HG03095 (cell line): ENCODE measurements around the gene SORCS2.

ENCODE experiments used
- ATAC-seq: cut with Tn5 transposase; IDR thresholded peaks from one replicate; pipeline ENCODE4 v1.9.1; 2021; ENCODE audit warnings: moderate library complexity; ENCODE audit not compliant: unreplicated experiment

Gene SORCS2

GRCh38 chr4:7333801-7334421 lies 141.6 kb downstream of the SORCS2 start:
- ATAC-seq, result no peak

DNA sequence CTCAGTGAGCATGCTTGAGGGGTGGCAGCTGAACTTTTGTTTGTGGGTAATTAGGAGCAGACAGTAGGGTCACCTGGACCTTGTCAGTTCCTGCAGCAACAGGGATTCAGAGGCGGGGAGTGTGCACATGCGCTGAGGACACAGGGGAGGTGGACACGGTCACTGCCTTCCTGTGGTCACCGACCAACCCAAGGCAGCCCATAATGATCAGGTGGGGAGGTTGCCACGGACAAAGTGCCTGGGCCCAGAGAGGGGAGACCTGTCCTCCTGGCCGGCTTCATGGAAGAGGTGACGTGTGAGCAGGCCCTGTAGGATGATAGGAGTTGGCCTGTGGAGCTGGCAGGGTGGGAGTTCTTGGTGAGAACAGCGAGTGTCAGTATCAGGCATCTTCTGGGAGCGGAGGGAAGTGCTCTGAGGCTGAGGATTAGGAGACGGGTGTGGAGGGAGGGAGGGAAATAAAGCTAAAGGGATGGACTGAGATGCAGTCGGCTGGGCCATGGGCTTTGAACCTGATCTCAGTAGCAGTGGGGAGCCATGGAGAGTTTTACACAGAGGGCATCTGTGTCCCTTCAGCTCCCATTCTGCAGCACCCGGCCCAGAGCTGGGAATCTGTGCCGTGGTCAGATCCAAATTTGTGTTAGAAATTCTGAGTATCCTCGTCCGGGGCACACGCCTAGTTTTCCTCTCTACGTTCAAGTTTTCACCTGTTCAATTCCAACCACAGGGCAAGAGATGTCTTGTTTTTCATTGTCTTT lies 142.4 kb downstream of the SORCS2 start:
- ATAC-seq, result no peak

- ATAC-seq, result no peak
Observed at GRCh38 chr4:7335344-7336066, 143.2 kb downstream of the SORCS2 start.

DNA sequence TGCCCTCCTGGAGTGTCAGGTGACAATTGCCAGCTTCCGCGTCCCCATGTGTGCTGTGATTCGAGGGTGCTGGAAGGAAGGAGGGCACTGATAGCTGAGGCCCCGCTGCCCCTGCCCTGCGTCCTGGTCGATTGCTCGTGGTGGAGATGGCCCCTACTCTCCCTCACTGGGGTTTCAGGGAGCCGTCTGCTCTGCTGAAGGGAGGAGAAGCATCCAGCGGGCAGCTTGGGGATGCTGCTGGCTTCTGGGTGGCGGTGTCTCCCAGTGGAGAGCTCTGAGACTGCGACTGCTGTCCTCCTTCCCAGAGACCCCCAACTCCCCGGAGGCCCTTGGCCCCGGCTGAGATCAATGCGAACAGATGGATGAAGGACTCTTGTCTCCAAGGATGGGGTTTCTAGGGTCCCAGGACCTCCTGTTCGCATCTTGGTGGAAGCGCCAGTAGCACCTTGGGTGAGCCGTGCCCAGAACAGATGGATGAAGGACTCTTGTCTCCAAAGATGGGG lies 143.8 kb downstream of the SORCS2 start:
- no peak for ATAC-seq

- no peak for ATAC-seq
Observed at GRCh38 chr4:7336732-7337131, 144.4 kb downstream of the SORCS2 start.

DNA sequence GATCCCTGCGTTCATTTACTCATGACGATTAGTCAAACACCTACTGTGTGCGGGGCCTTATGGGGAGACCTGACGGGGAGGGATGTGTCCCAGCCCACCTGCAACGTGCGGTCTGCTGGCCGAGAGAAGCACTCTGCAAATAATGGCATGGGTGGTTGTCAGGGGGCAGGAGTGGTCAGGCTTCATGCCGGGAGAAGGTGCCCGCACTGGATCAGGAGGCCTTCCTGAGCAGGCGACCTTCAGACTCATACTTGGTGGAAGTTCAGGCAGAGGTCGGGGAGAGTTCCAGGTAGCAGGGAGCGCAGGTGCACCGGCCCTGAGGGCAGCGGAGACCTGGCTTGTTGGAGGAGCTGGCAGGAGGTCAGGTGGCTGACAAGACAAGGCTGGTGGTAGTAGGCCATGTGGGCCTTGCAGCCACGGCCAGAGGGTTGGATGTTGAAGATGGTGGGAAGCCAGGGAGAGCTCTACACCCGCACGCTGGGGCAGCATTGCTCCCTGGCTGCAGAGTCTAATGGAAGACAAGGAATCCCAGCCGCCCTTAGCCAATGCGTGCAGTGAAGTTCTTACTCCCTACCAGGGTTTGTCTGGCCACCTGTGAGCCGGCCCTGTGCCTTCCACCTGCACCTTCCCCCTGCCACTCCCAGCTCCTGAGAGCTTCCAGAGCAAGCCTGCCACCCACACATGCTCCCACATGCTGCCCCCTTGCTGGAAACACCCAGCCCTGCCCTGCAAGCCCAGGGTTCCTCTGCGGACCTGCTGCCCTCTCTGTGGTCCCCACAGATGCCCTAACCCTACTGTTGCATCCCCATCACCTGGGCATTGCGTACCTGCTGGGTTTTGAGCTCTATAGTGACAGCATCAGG lies 145.1 kb downstream of the SORCS2 start:
- no peak for ATAC-seq

GRCh38 chr4:7338059-7338452 lies 145.7 kb downstream of the SORCS2 start:
- ATAC-seq, result no peak

DNA sequence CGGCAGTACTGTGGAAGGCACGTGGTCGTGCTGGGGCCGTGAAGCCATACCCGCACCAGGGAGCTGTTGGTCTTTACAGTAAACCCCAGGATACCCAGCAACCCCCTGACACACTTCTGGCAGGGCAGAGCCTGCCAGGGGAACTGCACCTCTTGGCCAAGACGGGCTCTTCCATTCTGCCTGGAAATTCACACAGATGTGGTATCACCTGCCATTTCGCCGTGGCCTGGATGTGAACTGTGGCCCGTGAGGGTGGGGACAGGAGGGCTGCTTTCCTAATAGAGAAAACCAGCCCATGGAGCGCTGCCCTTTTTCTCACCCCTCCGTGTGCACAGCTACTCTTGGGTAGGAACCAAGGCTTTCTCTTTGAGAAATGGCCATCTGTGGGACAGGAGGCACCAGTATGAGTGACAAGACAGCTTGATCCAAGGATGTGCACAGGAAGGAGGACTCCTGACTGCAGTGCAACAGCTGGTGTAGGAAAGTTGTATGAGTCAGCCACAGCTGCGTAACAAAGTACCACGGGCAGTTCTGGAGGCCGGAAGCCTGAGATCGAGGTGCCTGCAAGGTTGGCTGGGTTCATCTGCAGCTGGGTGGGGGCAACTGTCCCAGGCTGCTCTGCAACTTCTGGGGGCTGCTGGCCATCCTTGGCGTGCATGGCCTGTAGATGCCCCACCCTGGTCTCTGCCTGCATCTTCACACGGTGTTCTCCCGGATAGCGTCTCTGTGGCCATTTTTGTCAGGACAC lies 146.7 kb downstream of the SORCS2 start:
- no peak for ATAC-seq

DNA sequence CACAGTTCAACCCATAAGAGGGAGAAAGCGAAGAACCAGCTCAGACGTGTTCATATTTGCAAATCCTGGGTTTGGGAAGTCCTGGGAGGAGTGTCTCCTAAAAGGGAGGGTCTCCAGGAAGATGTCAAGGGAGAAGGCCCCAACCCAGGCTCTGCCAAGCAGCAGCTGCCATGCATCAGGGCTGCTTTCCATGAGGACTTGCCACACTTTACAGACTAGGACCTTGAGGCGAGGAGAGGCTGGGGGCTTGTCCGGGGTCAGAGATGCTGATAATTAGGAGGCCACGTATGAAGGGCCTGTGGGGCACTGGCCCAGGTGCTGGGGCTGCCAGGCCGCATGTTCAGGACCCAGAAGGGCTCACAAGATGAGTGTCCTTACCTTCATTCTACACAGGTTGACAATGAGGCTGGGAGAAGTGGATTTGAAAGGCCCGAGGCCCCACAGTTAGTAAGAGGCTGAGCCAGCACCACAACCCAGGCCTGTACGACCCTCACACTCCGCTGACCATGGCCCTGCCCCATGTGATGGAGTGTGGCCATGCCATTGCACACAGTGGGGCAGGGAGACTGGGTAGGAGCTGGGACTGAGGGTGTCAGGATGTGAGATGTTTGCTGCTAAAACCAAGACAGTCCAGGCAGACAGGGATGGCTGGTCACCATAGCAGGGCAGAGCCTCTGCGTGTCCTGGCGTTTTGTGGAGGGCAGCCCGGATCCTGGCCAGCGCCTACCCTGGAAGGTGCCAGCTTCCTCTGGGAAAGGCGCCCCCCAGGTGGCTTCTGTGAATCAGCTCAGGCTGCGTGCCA lies 147.6 kb downstream of the SORCS2 start:
- no peak for ATAC-seq

DNA sequence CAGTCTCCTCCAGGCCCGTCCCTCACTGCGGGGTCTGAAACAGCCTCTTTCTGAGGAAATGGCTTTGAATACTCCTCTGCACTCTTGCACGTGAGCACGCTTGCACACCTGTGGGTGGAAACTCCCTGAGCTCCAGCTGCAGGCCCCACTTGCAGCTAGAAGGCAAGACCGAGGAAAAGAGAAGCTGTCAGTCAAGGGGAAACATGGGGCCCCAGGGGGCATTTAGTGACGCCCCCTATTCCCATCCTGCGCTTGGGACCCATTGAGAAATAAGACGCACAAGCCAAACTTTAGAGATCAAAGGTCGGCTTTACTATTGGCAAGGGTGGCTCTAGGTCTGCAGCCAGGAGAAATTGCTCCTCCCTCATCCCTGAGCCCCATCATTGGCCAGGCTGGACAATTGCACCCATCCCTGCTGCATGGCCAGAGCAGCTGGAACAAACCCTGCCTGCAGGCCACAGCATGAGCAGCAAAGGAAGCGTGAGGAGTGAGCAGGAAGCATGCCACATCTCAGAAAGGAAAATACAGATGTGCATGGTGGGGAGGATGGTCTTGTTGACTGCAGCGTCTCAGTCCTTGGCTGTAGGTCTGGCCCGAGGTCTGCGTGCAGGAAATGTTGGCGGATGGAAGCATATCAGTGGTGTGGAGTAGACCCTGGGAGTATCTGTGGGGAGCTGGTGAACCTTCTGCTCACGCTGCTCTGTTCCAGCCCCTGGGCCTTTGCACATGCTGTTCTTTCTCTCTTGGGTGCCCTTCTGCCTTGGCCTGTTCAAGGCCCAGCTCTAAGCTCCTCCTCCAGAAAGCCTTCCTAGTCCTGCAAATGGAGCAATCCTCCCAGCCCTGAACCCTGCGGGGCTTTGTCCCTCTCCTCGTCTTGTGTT lies 148.5 kb downstream of the SORCS2 start:
- no peak for ATAC-seq

GRCh38 chr4:7341491-7342222 lies 149.3 kb downstream of the SORCS2 start:
- ATAC-seq, result no peak

DNA sequence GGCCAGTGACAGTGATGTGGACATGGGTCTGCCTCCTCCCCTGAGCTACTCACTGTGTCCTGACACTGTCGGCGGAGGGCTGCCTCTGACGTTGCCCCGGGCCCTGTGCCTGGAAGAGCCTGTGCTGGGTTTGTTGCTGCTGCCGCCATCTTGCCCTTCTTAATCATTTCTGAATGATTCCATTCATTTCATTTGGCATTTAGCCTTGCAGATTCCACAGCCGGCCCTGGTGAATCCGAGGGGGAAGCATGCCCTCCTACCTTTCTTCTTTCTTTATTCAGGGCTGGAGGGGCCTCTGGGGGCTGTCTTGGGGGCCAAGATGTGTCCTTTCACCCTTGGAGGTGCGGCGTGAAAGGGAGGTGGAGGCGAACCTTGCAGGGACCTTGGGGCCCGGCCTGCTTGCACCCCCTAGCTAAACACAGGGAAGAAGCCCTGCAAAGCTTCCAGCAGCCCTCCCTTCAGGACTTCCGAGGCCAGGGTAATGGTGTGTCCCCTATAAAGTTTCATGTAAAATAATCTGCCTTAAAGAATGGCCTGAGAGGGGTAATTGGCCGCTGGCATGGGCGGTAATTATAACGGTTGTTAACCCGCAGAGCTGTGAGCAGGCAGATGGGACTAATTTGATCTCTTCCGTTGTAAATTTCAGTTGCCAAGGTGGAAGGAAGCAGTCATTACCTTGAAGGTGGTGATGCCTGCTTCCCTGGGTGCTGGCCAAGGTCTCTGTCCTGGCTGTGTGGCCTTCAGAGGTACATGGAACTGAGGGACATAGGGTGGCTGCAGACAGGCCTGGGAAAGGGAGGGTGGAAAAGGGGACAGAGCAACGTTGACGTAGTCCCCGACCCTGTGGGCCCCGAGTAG lies 150.1 kb downstream of the SORCS2 start:
- ATAC-seq, result no peak

DNA sequence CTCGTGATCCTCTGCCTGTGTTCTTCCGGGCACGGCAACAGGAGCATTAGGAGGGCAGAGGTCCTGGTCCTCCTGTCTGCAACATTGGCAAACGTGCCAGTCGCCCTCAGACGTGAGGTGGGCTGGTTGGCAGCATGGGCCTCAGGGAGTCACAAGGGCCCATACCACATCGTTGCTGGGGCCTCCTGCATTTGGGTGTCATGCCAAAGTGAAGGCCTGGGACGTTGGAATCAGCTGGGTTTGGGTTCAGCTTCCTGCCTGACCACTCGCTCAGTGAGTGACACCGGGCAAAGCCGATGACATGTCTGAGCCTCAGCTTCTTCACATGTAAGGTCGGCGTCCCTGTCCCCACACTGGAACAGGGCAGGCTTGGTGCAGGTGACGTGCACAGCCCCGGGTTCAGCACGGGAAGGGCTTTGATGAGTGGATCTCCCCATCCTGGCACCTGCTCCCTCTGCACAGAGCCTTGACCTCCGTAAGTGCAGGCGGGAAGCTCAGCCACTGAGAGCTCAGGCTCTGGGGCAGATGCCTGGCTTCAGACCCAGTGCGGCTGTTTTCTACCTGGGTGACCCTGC lies 150.8 kb downstream of the SORCS2 start:
- ATAC-seq, result no peak

- no peak for ATAC-seq
Observed at GRCh38 chr4:7343950-7344349, 151.6 kb downstream of the SORCS2 start.

- ATAC-seq, result no peak
Observed at GRCh38 chr4:7344636-7345155, 152.4 kb downstream of the SORCS2 start.

GRCh38 chr4:7347981-7348380 lies 155.6 kb downstream of the SORCS2 start:
- no peak for ATAC-seq
